HepG2 (cell line): Measurements from ENCODE around the gene C11orf91. TPM values are rescaled to one million over a fixed set of nuclear protein-coding genes. Genes with fewer than 3 reads are reported as not detected.

Experiments used
- ATAC-seq: fragments of 200-7000 bp; cut with Tn5 transposase; 3 replicates; pipeline ENCODE4 v1.9.1; 2020; ENCODE audit warnings: mild to moderate bottlenecking, moderate library complexity
- BruUV-seq: library from RNA; stranded (reverse); fragments of 400-500 nt; replicated peaks from 2 replicates; lab custom pipeline; 2021; lab: Mats Ljungman, UMichigan
- CTCF ChIA-PET: fragments of 300-600 bp; formaldehyde crosslinking; extraction: SDS; loops from one replicate; lab custom pipeline; 2021; ENCODE audit warnings: low total read pairs, inconsistent platforms, low intra/inter-chr PET ratio; lab: Yijun Ruan, JAX
- POLR2A ChIA-PET: fragments of 350-600 bp; sonication (Branson Sonifier 250); formaldehyde crosslinking; loops from one replicate; lab custom pipeline; 2020; ENCODE audit warnings: antibody characterized with exemption, inconsistent platforms; lab: Yijun Ruan, JAX
- DNase-seq: peaks from one replicate; pipeline ENCODE4 v3.0.0-alpha.2; 2015; ENCODE audit warnings: low spot score
- FAIRE-seq: peaks from 3 replicates; lab custom pipeline; 2011; peaks lifted over from hg19 to GRCh38; lab: Jason Lieb, UNC
- H2AFZ ChIP-seq: one replicate; pipeline ENCODE4 v1.6.1; 2011; ENCODE audit warnings: low read length, inconsistent platforms
- H3K27ac ChIP-seq: fragments of 300-600 bp; 3 replicates; pipeline ENCODE4 v1.8.0; 2011; ENCODE audit warnings: mixed run types, mild to moderate bottlenecking, mixed read lengths, low read length, inconsistent platforms; ENCODE audit not compliant: insufficient read depth; ENCODE audit errors: extremely low read length
- H3K27me3 ChIP-seq, 2 experiments: fragments of 200-600 bp in 1 of 2; 2 replicates in 1 of 2; 3 replicates in 1 of 2; pipeline versions ENCODE4 v1.6.0 to v1.8.0; 2011; ENCODE audit warnings: low read length in 2 of 2, mild to moderate bottlenecking in 2 of 2, moderate library complexity in 2 of 2, inconsistent platforms in 1 of 2; ENCODE audit not compliant: insufficient read depth in 2 of 2, control insufficient read depth in 1 of 2
- H3K36me3 ChIP-seq, 2 experiments: fragments of 200-600 bp in 1 of 2; replicated peaks in 1 of 2; 2 replicates in 1 of 2; 3 replicates in 1 of 2; pipeline versions ENCODE4 v1.5.1 to v1.8.0; 2011; ENCODE audit warnings: low read length in 2 of 2, inconsistent platforms in 1 of 2; ENCODE audit not compliant: insufficient read depth in 2 of 2, control insufficient read depth in 1 of 2
- H3K4me1 ChIP-seq: 2 replicates; pipeline ENCODE4 v1.5.1; 2012; ENCODE audit warnings: low read length, inconsistent platforms; ENCODE audit not compliant: insufficient read depth
- H3K4me2 ChIP-seq: 2 replicates; pipeline ENCODE4 v1.6.0; 2011; ENCODE audit warnings: low read depth, low read length, inconsistent platforms
- H3K4me3 ChIP-seq, 3 experiments: fragments of 200-600 bp in 1 of 3; sonication (generic), shearing (Covaris generic) in 1 of 3; replicated peaks in 1 of 3; 2 replicates each; pipeline ENCODE4 v1.5.1; 2011 to 2016; ENCODE audit warnings: low read length in 3 of 3, inconsistent platforms in 2 of 3, low read depth in 2 of 3, mild to moderate bottlenecking in 2 of 3, control low read depth in 1 of 3, mixed read lengths in 1 of 3; ENCODE audit not compliant: insufficient read depth in 1 of 3
- H3K79me2 ChIP-seq: one replicate; pipeline ENCODE4 v1.6.1; 2011; ENCODE audit warnings: low read length, inconsistent platforms; ENCODE audit not compliant: insufficient read depth
- H3K9ac ChIP-seq: 2 replicates; pipeline ENCODE4 v1.6.0; 2011; ENCODE audit warnings: mild to moderate bottlenecking, low read depth, low read length, inconsistent platforms; ENCODE audit not compliant: insufficient read depth
- H3K9me3 ChIP-seq: 2 replicates; pipeline ENCODE4 v1.5.1; 2012; ENCODE audit warnings: mild to moderate bottlenecking, low read length
- H4K20me1 ChIP-seq: 2 replicates; pipeline ENCODE4 v1.6.0; 2011; ENCODE audit warnings: inconsistent platforms, mild to moderate bottlenecking, low read length, moderate library complexity; ENCODE audit not compliant: insufficient read depth
- BCL6 ChIP-seq: IDR thresholded peaks from 2 replicates; pipeline ENCODE4 v1.6.1; 2016; ENCODE audit warnings: missing genetic modification reagents, missing compliant biosample characterization
- ELF1 ChIP-seq: sonication (generic); formaldehyde crosslinking; IDR thresholded peaks from 2 replicates; pipeline ENCODE4 v1.4.0; 2020; ENCODE audit warnings: missing genetic modification reagents
- HNF1A ChIP-seq, 2 experiments: sonication (generic) in 1 of 2; formaldehyde crosslinking in 1 of 2; IDR thresholded peaks; 2 replicates each; pipeline versions ENCODE4 v1.4.0 to v1.6.1; 2016 to 2020; ENCODE audit warnings: borderline replicate concordance in 1 of 2, low read depth in 1 of 2, mild to moderate bottlenecking in 1 of 2, missing genetic modification reagents in 1 of 2
- MAFF ChIP-seq: IDR thresholded peaks from 2 replicates; pipeline ENCODE4 v1.6.1; 2011; ENCODE audit warnings: low read depth, low read length, improper control_type of control experiment
- MAFK ChIP-seq, 2 experiments: IDR thresholded peaks in 1 of 2; conservative IDR thresholded peaks in 1 of 2; 2 replicates each; pipeline ENCODE4 v1.6.1; 2011; ENCODE audit warnings: improper control_type of control experiment in 2 of 2, low read length in 2 of 2
- ZNF180 ChIP-seq: sonication (generic); formaldehyde crosslinking; IDR thresholded peaks from 2 replicates; pipeline ENCODE4 v1.4.0; 2020; ENCODE audit warnings: low read depth, missing genetic modification reagents, borderline replicate concordance
- ZNF232 ChIP-seq: sonication (generic); formaldehyde crosslinking; IDR thresholded peaks from 2 replicates; pipeline ENCODE4 v1.4.0; 2020; ENCODE audit warnings: missing genetic modification reagents, borderline replicate concordance
- ZNF260 ChIP-seq: sonication (generic); formaldehyde crosslinking; IDR thresholded peaks from 2 replicates; pipeline ENCODE4 v1.4.0; 2020; ENCODE audit warnings: missing genetic modification reagents, low read depth, mild to moderate bottlenecking, borderline replicate concordance
- ZNF737 ChIP-seq: sonication (generic); formaldehyde crosslinking; IDR thresholded peaks from 2 replicates; pipeline ENCODE4 v1.5.0; 2020; ENCODE audit warnings: missing genetic modification reagents, mild to moderate bottlenecking, borderline replicate concordance
- WGBS: methylation state at CpG from one replicate; pipeline ENCODE4 v1.1.6; 2017; ENCODE audit warnings: low lambda C conversion rate; 5-methylcytosine and 5-hydroxymethylcytosine counted together
- in situ Hi-C: cut with HindIII; loops from 2 replicates; pipeline ENCODE4 v1.10.0; 2017; ENCODE audit warnings: low pct_unique_long_range_greater_than_20kb; ENCODE audit not compliant: extremely low pct_ligation_motif_present
- intact Hi-C: fragments of 100-400 bp; cut with micrococcal nuclease; formaldehyde crosslinking; loops from one replicate; pipeline ENCODE4 v1.10.0; 2022; ENCODE audit not compliant: unreplicated experiment
- polyA plus RNA-seq, 8 experiments: library from polyadenylated mRNA; depleted of rRNA in 3 of 8; stranded (reverse) in 7 of 8; unstranded in 1 of 8; fragments of >200 nt; fragmentation: Illumina TruSeq in 4 of 8; extraction: Trizol in 4 of 8; gene quantifications; 2 replicates each; pipeline versions ENCODE4 v1.2.1 to v1.2.3, GENCODE V29; 2011 to 2016; ENCODE audit warnings: low read depth in 4 of 8, missing spikeins in 1 of 8, mixed read lengths in 1 of 8; ENCODE audit not compliant: insufficient read depth in 1 of 8
- total RNA-seq, 5 experiments: library from RNA; depleted of rRNA; stranded (reverse); fragments of >200 nt; fragmentation: Illumina TruSeq; extraction: Trizol; gene quantifications; 2 replicates each; pipeline ENCODE4 v1.2.3, GENCODE V29; 2016; ENCODE audit warnings: low read depth in 1 of 5

Gene C11orf91
- total and polyA plus RNA-seq, 2 of the 13 experiments (the other 11 are each of a cell fraction or from before 2014, with no cell fraction given): 0.35 TPM; not detected in 1

- no peak for TF ChIP-seq ZNF232 (CRISPR knock-in tag)
- no peak for TF ChIP-seq BCL6 (CRISPR knock-in tag)
- no peak for TF ChIP-seq ZNF260 (CRISPR knock-in tag)
- no peak for TF ChIP-seq ZNF180 (CRISPR knock-in tag)
- TF ChIP-seq HNF1A (IDR thresholded peaks at IDR 0.05; ENCODE audit: low read depth): no peak
- no peak for TF ChIP-seq HNF1A (CRISPR knock-in tag; IDR thresholded peaks at IDR 0.05; ENCODE audit: borderline replicate concordance)
- no peak for TF ChIP-seq ELF1 (CRISPR knock-in tag)
These were observed 8.8 kb upstream of the C11orf91 start (continued) for GRCh38 chr11:33709466-33709865.

GRCh38 chr11:33708985-33709384, 8.4 kb upstream of the C11orf91 start:
- ChIA-PET POLR2A (interaction anchor here (1.1 kb wide), 1 partner anchor 9 kb away, joined by 3 read pairs; no protein-coding TSS in a partner anchor), CTCF (no interaction called here)
- in situ Hi-C loops (no loop called here), intact Hi-C loops (no loop called here)
- peak; percentile 75 to 88 for TF ChIP-seq MAFK (conservative IDR thresholded peaks at IDR 0.05 in 1 of 2, IDR thresholded peaks at IDR 0.05 in 1 of 2; ENCODE audit: low read length in 2 of 2)
- TF ChIP-seq MAFF: peak; percentile 84
- TF ChIP-seq ZNF737: no peak
- Histone ChIP-seq H3K36me3 (peaks cover 2 to 35% of the 10 kb centered on the region in 2 experiments; a peak in 4 of 5 replicates), H3K4me1 (peaks cover 44% of the 10 kb centered on the region), H2AFZ (no peak overlapping the region), H3K4me3 (no peak overlapping the region), H3K4me2 (no peak overlapping the region), H3K9ac (no peak overlapping the region), H4K20me1 (no peaks in the 10 kb centered on the region; the same call in 1 of the 2 replicates), H3K27ac (no peak overlapping the region), H3K27me3 (no peaks in the 10 kb centered on the region), H3K9me3 (no peaks in the 10 kb centered on the region), H3K79me2 (no peaks in the 10 kb centered on the region)
- no peak for ATAC-seq
- no peak for DNase-seq
- no TSS peak for BruUV-seq
- no peak for FAIRE-seq
- 75% methylated on average over 1 of the region's 1 CpG for WGBS
